HG02840 (cell line): ENCODE results near the gene VRTN.
"Not testable (repeated sequence)": the region's sequence is repeated elsewhere in the genome, so short reads cannot be mapped to it uniquely, and the experiment has no call there.

Source experiments
- ATAC-seq: cut with Tn5 transposase; IDR thresholded peaks from one replicate; pipeline ENCODE4 v1.9.1; 2021; ENCODE audit warnings: mild to moderate bottlenecking, moderate library complexity, moderate number of reproducible peaks; ENCODE audit not compliant: unreplicated experiment, low FRiP score

The VRTN gene, protein sequence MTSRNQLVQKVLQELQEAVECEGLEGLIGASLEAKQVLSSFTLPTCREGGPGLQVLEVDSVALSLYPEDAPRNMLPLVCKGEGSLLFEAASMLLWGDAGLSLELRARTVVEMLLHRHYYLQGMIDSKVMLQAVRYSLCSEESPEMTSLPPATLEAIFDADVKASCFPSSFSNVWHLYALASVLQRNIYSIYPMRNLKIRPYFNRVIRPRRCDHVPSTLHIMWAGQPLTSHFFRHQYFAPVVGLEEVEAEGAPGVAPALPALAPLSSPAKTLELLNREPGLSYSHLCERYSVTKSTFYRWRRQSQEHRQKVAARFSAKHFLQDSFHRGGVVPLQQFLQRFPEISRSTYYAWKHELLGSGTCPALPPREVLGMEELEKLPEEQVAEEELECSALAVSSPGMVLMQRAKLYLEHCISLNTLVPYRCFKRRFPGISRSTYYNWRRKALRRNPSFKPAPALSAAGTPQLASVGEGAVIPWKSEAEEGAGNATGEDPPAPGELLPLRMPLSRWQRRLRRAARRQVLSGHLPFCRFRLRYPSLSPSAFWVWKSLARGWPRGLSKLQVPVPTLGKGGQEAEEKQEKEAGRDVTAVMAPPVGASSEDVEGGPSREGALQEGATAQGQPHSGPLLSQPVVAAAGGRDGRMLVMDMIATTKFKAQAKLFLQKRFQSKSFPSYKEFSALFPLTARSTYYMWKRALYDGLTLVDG

DNA sequence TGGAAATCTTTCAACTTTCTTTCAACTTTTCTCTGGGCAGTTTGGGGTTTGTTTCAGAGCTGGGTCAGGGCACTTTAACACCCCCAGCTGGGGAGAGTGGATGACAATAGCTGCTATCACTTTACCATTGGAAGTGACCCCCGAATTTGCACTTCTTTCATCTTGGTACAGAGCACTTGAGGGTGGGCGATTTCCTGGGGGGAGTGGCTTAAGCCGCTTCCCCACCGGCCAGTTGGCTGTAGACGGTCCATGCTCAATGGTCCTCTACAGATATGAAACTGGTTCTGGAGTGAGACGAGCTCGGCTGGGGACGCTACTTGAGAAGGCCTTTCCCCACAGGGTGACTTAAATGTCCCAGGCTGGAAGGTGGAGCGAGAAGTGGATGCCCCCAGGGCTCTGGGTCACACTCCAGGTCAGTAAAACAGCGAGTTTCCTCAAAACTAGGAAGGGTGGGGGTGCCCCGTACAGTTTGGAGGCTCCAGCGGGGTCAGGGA, at the start of gene VRTN:
Gene VRTN (plus strand): TSS at position 231 of the 494 bp plus-strand sequence. CDS start 8,313 bp downstream, outside the sequence.
- ATAC-seq: no peak

DNA sequence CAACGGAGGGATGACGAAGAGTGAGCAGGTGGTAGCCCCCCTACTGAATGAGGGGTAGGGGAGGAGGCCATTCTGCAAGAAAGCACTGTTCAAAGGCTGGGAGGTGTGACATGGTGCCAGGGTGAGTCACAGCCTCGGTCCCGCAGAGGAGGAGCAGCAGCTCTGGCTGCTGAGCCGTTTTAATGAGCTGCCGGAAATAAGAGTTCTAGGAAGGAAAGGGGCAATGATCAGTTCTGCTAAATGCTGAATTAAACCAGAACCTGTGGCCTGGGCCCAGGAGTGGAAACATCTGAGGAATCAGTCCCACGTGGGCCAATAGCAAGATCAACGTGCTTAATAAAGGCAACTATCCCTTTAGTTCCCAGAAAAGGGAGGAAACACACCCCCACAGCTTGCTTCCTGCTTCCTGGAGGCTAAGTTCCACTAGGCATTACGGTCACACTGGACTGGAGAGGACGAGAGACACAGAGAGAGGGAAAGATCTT, 49.2 kb upstream of the VRTN start:
- no peak for ATAC-seq

DNA sequence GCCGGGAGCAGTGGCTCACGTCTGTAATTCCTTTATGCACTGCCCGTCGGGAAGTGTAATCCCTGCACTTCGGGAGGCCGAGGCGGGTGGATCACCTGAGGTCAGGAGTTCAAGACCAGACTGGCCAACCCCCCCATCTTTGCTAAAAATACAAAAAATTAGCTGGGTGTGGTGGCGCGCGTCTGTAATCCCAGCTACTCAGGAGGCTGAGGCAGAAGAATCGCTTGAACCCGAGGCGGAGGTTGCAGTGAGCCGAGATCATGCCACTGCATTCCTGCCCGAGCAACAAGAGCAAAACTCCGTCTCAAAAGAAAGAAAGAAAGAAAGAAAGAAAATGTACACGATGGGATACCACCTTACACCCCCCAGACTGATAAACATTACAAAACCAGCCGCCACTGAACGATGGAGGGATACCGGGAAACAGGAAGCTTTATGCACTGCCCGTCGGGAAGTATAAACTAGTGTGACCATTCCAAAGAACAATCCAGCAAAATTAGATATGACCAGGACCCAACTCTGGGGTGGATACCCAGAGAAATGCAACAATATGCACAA, 46.6 kb upstream of the VRTN start:
- no peak for ATAC-seq

DNA sequence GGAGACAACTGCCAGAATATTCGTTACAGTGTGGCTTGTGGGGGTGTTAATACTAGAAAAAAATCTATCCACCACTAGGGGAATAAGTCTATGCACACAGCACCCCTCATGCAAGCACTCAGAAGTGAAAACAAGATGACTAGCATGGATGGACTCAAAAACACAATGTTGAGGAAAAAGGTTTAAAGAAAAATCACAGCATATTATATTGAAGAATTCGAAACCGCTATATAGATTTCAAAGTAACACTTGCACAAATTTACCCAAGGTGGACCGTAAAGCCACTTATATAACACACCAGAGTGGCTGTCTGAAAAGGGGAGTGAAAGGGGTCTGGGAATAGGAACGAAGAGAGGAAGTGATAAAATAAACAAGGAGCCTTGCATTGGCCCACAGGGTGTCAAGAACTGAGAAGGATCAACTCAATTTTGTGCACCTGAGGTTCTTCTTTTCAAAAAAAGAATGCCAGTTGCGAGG, 46.1 kb upstream of the VRTN start:
- ATAC-seq: no peak

DNA sequence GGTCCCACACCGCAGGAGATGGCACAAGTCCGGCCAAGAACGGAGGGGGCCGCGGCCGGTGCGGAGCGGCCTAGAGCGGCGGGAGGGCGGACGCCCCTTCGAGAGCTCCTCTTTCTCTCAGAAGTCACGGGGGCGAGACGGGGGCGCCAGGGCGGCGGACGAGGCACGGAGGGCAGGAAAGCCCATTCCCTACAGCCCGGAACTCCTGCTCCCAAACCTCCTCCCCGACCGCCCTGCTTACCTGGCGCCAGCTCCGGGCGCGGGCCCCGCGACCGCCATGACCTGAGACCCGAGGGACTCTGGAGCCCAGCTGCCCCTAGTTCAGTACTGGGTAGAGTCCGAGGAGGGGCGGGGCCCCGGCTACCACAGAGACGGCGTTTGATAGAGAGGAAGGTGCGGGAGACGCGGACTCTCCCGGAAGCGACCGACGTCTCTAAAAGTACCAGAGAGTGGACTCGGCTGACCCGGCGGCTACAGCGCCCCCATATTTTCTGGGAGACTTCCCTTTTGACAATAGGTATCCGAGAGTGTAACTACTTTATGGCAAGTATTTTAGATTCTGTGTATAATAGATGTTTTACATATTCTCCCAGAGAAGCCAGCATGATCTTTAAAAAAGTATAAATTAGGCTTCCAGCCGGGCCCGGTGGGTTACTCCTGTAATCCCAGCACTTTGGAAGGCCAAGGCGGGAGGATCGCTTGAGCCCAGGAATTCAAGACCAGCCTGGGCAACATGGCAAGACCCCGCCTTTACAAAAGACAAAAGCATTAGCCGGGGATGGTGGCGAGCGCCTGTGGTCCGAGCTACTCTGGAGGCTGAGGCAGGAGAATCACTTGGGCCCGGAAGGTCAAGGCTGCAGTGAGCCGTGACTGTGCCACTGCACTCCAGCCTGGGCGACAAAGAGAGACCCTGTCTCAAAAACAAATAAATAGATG, 45.4 kb upstream of the VRTN start, which contains the start of gene ABCD4:
Gene ABCD4 (minus strand): TSS at position 301 of the 936 bp plus-strand sequence. CDS start 22 bp downstream, at position 279.
- peak; percentile 97 for ATAC-seq

DNA sequence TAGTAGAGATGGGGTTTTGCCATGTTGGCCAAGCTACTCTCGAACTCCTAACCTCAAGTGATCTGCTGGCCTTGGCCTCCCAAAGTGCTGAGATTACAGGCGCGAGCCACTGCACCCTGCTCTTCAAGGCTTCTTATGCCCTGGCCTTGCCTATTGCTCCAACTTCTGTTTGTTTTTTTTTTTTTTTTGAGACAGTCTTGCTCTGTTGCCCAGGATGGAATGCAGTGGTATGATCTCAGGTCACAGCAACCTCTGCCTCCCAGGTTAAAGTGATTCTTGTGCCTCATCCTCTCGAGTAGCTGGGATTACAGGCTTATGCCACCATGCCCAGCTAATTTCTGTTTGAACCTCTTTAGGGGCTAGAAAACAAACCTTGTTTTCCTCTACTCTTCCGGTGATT, 39.6 kb upstream of the VRTN start:
- no peak for ATAC-seq

DNA sequence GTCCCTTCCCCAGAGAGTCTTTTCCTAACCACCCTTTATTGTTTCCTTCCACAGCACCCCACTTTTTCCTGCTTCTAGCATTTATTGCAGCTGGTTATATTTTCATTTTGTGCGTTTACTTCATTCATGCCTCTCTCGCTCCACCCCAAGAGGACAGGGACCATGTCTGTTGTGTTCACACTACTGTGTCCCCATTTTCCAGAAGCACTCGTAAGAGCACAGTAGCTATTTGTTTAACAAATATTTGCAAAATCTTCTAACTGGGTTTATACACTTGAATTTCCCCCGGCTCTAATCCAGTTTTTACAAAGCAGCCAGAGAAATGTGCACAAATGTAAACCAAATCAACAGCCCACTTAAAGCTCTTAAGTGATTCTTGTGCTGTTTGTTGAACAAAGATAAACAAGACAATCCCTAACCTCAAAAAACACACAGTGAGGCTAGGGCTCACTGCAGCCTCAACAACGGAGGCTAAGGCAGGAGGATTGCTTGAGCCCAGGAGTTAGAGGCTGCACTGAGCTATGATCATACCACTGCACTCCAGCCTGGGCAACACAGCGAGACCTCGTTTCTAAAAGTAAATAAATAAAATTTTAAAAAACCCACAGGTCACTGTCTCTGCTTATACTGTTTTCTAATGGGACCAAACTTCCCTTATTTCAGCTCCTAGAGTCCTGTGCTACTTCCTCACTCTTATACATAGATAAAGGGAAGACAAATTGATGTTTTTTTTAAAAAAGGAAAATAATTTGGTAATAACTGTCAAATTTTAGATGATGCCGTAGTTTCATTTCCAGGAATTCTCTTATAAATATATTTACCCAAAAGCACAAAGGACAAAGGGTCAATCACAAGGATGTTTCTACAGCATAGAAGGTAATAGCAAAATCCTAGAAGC, 38.9 kb upstream of the VRTN start:
- no peak for ATAC-seq

DNA sequence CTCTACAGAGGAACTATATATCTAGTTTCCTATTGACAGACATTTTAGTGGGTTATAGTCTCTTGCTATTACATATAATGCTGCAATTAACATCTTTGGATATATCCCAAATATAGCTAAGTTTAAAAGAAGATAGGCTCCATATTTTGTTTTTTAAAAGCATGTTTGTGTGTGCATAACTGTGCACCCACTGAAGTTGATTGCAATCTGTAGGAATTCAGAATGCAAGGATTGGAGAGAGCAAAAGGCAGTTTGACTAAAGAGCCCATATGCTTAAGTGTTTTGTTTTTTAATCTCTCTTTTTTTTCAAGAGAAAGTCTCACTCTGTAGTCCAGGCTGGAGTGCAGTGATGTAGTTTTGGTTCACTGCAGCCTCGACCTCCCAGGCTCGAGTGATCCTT, 36.1 kb upstream of the VRTN start:
- no peak for ATAC-seq

DNA sequence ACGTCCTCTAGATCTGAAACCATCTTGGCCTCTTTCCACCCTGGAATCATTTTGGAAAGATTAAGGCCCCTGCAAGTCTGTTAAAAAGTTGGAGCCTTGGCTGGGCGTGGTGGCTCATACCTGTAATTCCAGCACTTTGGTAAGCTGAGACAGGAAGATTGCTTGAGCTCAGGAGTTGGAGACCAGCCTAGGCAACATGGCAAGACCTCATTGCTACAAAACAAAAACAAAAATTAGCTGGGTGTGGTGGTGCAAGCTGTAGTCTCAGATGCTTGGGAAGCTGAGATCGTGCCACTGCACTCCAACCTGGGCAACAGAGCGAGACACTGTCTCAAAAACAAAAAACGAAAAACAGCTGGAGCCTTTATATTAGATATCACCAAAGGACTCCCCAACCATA, 34.7 kb upstream of the VRTN start:
- ATAC-seq: no peak

DNA sequence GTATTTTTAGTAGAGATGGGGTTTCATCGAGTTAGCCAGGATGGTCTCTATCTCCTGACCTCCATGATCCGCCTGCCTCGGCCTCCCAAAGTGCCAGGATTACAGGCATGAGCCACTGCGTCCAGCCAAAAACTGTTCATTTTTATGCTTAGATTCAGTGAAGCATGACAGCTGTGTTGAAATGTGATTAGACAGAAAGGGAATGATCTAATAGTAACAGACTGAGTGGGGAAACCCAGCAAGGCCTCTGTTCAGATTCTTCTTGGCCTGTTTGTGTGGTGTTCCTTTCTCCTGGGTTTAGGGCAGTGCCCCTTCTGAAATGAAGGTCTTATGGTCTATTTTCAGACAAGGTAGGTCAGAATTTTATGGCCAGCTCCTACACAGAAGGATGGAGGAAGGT, 33.7 kb upstream of the VRTN start:
- no peak for ATAC-seq

DNA sequence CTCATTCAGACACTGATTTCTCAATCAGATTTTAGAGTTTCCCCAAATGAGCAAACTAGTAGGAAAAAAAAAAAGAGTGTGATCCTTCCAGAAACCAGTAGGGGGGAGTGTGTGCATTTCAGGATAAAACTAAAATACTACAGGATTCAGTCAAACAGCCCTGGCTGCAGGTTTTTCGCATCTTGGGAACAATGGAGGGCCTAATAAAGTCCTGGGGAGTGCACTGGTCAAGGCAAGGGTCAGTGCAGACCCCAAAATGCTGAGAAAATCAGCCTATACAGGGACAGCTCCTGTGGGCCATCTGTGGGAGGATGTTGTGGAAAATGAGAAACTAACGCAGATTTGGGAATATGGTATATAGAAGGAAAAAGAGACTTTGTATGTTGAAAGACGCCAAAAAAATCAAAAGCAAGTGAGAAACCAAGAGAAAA, 23.3 kb upstream of the VRTN start:
- ATAC-seq: no peak

DNA sequence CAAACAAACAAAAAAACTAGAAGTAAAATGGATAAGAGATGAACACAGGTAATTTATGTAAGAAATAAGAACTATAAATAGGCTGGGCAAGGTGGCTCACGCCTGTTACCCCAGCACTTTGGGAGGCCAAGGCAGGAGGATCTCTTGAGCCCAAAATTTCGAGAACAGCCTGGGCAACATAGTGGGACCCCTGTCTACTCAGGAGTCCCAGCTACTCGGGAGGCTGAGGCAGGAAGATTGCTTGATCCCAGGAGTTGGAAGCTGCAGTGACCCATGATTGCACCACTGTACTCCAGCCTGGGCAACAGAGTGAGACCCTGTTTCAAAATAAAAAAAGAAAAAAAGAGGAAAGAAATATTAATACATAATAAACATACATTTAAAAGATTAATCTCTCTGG, 22.8 kb upstream of the VRTN start:
- no peak for ATAC-seq

DNA sequence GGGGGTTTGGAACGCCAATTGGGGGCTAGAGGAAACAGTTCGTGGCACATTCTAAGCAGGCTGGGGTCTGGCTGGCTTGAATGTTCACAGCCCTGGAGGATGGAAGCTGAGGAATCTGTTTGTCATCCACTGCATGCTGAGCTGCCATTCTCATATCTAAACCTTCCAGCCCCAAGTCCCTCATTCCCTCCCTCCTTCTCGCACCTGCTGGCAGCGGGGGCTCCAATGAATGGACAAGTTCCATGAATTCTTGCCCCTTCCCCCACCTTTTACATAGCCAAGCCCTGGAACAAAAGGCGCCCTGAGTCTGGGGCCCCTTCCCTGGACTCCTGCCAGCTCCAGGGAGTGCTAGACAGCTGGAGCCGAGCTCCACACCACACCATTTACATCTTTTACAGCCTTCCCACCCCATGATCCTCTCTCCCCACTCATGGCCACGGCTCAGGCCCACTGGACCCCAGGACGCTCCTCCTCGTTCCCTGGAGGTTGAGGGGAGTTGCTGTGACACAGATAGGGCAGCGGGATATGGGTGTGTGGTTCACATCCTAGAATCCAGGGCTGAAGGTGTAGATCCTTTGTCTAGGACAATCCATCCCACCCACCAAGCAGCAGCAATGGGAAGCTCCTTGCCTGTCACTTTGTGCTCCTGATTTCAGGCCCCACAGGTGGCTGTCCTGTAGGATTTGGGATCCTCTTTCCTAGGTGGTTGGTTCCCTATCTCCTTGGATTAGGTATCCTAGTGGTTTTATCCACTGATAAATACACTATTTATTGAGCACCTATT, 21.7 kb upstream of the VRTN start:
- ATAC-seq: no peak

DNA sequence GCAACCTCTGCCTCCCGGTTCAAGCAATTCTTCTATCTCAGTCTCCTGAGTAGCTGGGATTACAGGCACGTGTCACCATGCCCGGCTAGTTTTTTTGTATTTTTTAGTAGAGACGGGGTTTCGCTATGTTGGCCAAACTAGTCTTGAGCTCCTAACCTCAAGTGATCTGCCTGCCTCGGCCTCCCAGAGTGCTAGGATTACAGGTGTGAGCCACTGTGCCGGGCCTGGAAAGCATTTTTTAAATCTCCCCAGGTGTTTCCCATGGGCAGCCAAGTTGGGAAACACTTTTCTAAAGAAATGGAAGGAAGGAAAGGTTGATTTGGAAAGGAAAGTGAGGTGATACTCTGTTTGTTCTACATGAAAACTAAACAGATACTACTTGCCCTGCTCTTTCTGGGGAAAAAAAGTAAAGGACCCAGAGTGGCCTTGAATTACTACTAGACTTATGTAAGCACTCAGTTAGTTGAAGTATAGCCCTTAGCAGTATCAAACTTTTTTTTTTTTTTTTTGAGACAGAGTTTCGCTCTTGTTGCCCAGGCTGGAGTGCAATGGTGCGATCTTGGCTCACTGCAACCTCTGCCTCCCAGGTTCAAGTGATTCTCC, 18.2 kb upstream of the VRTN start:
- not testable (repeated sequence) for ATAC-seq

DNA sequence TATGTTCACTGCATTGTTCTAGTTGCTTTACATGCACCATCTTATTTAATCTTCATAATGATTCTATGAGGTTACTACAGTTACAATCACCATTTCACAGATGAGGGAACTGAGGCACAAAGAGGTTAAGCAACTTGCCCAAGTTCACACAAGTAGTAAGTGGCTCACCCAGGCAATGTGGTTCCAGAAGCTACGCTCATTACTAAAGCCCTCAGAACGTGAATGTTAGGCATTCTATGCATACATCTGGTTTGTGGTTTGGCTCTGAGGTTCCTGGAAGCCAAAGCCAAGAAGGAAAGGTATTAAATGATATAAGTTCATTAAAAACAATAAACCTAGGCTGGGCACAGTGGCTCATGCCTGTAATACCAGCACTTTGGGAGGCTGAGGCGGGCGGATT, 14.4 kb upstream of the VRTN start:
- no peak for ATAC-seq

DNA sequence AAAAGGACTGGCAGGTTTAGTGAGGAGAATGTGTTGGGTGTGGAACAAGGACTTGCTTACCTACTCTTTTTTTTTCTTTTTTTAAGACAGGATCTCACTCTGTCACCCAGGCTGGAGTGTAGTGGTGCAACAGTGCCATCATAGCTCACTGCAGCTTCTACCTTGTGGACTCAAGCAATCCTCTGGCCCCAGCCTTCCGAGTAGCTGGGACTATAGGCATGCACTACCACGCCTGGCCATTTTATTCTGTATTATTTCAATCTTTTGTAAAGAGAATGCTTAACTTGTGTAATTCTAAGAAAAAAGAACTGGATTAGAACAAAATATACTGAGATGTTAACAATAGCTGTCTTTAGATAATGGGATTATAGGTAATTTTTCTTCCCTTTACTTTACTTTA, 1.9 kb upstream of the VRTN start:
- ATAC-seq: no peak

DNA sequence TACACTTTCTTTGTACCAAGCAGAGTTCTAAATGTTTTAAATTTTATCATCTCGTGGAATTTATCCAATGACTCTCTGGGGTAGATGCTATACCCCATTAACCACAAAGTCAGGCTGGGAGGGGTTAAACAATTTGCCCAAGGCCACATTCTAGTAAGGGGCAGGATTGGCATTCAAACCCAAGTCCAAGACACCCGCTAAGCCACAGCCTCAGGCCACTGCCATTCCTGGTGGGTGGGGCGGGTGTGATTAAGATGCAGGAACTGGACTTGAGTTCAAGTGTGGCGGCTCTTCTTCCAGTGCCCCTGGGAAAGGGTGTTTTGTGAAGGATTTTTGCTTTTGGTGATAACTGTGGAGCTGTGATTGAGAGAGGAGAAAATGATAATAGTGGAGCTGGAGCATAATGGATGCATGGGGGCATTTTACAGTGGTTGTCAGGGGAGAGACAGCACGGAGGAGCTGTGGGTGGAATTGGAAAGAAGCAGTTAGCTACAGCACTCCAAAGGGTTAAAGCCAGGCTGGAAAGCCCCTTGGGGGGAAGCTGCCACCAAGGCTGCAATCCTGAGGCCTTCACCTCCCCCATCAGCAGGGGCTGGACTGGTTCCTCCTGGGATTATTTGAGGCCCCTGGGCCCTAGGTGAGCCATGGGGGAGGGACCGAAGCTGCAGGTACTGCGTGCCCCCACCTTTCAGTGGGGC, 1.0 kb upstream of the VRTN start:
- no peak for ATAC-seq
